ENCODE results near the gene MUC6.

Gene MUC6

GRCh38 chr11:1020211-1020905, 16.2 kb downstream of the MUC6 start:
- no peak for DNase-seq

- DNase-seq: no peak
Observed at GRCh38 chr11:1019321-1019910, 17.1 kb downstream of the MUC6 start.

GRCh38 chr11:1018091-1018490, 18.4 kb downstream of the MUC6 start:
- DNase-seq: no peak

DNA sequence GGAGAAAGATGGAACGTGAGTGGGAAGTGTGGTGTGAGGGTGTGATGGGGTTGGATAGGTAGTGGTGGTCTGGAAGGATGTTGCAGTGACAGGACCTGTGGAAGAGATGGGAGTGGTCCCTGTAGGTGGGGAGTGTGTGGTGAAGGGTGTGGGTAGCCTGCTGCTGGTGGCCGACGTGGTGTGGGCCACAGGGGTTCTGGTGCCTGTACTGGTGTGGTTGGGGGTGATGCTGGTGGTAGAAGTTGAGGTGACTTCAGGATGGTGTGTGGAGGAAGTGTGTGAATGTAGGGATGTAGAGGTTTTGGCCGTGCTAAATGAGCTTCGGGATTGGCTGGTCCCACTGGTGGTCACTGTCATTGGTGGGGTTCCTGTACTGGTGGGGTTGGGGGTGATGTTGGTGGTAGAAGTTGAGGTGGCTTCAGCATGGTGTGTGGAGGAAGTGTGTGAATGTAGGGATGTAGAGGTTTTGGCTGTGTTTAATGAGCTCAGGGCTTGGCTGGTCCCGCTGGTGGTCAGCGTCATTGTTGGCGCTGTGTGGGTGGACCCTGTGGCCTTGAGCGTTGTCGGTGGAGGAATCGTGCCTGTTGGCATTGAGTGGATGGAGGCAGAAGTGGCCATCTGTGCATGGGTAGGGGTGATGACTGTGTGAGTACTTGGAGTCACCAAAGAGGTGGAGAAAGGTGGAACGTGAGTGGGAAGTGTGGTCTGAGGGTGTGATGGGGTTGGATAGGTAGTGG, 19.1 kb downstream of the MUC6 start:
- DNase-seq: peak; percentile 65

GRCh38 chr11:1016610-1017126, 19.9 kb downstream of the MUC6 start:
- DNase-seq: peak; percentile 64

GRCh38 chr11:1015826-1016545, 20.5 kb downstream of the MUC6 start:
- no peak for DNase-seq

GRCh38 chr11:1015064-1015463, 21.5 kb downstream of the MUC6 start:
- DNase-seq: no peak

DNA sequence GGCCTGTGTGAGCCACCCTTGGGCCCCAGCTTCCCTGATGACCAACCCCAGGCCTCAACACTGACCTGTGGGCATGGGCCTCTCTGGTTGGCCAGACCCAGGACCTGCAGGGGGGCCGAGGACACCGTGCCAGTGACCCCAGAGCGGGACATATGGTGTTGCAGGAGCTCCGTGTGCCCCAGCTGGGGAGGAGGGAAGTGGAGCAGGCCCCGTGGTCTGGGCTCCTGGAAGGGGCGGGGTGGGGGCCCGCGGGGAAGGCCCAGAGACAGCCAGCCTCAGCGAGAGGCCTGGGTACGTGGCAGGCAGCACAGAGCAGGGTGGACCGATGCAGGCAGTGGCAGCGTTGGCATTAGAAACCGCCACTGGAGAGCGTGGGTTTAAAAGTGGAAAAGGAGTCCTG, 22.2 kb downstream of the MUC6 start:
- DNase-seq: no peak

- DNase-seq: no peak
Observed at GRCh38 chr11:1013631-1013935, 22.9 kb downstream of the MUC6 start.

GRCh38 chr11:1012740-1013630, 23.5 kb downstream of the MUC6 start:
- no peak for DNase-seq

GRCh38 chr11:1012291-1012690, 24.2 kb downstream of the MUC6 start:
- no peak for DNase-seq

GRCh38 chr11:1011320-1011698, 25.2 kb downstream of the MUC6 start:
- no peak for DNase-seq

DNA sequence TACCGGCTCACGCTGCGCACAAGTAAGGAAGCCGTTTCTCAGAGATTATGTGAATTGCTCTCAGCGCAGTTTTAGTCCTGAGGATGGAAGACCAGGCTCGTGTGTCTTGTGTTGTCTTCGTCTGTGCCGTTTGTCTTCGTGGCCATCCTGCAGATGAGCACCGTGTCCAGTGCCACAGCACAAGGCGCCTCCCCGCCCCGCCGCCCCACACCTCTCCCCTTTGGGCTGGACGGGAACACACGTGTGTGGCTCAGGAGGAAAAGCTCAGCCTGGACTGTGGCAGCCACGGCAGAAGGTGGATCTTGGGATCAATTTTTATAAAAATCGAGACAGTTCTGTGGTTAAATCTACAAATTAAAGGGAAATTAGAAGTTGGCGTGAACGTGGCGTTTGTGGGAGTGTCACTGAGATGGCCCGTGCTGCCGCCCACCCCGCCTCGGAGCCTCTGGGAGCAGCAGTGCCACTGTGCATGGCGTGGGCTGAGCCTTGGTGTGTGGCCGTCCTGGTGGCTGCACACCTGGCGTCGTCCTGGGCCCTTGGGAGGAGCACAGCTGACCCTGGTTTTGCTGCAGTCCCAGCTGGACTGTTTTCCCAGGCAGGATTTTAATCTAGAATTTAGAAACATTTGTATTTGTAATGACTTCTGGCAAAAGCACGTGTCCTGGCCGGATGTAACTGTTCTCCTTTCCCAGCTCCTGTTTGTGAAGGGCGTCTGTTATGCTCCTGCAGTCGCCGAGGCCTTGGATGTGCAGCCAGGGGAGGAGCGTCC, 25.8 kb downstream of the MUC6 start:
- DNase-seq: no peak

DNA sequence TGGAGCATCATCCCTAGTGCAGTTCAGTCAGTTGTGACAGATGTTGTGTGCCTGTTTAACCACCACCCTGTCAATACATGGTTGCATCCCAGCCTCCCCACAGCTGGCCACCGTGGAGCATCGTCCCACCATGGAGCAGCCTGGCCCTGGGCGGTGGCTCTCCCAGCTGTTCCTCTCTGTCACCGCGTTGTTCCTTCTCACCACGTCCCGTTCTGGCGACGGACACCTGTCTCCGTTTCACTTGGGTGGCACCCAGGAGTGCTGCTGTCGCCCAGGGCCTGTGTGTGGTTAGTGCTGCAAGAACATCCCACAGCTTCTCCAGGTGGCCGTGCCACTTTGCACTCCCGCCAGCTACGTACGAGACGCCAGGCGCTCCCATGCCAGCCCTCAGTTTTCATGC, 26.5 kb downstream of the MUC6 start:
- no peak for DNase-seq

DNA sequence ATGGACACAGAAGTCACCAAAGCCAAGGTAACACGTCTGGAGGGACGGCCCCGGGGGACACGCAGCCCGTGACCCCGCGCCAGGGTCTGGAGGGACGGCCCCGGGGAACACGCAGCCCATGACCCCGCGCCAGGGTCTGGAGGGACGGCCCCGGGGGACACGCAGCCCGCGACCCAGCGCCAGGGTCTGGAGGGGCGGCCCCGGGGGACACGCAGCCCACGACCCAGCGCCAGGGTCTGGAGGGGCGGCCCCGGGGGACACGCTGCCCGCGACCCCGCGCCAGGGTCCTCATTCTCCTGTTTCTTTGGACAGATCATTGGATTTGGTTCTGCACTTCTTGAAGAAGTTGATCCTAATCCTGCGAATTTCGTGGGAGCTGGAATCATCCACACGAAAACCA, 27.1 kb downstream of the MUC6 start:
- no peak for DNase-seq

DNA sequence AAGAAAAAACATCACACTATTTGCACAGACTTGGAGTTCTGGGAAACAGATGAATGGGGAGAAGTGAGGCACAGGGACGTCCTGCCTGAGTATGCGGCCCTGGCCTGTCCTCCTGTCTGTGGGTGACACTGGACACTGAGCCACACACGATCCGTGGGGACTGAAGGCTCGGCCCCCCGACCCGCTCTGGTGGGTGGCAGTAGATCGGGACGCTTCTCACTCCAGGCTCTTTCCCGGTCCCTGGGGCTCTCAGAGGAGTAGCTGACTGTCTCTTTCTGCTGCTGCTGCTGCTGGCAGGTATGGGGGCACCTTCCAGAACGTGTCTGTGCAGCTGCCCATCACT, 27.7 kb downstream of the MUC6 start:
- DNase-seq: no peak

- no peak for DNase-seq
Observed at GRCh38 chr11:1008001-1008802, 28.3 kb downstream of the MUC6 start.

GRCh38 chr11:1007279-1007678, 29.2 kb downstream of the MUC6 start:
- no peak for DNase-seq

DNA sequence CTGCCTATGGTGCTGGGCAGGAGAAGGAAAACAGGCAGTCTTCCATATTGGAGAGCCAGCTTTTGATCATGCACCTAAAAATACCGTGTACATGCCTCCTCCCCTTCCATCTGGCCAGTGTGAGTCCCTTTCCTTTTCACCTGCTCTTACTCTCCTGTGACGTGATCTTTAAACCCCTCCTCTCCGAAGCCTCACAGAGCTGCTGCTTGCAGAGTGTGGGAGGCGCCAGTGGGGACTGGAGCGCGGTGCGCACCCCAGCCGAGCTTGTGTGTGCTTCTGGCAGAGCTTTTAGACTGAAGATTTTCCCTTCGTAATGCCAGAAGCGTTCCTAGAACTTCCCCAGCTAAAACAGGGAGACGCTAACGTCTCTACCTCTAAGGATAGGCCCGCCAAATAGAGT, 29.8 kb downstream of the MUC6 start:
- DNase-seq: no peak

GRCh38 chr11:1005928-1006327, 30.6 kb downstream of the MUC6 start:
- no peak for DNase-seq

DNA sequence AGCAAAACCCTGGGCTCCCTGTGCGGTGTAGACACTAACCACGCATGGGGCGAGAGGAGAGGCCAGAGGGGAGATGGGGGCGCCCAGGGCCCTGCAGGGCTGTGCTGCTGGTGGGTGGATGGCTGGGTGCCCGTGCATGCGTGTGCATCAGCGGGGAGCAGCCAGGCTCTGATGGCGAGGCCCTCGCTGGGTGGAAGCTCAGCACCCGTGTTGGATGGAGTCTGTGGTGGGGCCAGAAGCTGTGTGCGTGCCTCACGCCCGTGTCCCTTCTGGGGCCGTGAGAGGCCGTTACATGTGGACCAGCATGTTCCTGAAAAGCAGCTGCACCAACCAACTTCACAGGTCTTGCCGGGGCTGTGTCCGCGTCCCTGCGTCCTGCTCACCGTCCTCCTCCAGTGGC, 33.4 kb downstream of the MUC6 start:
- DNase-seq: no peak
